ENCODE measurements around the gene AAGAB. TPM values are rescaled to one million over a fixed set of nuclear protein-coding genes. Genes with fewer than 3 reads are reported as not detected.

The AAGAB gene
- total RNA-seq, 1 donor from 2014 or later, result 20.9 TPM

DNA sequence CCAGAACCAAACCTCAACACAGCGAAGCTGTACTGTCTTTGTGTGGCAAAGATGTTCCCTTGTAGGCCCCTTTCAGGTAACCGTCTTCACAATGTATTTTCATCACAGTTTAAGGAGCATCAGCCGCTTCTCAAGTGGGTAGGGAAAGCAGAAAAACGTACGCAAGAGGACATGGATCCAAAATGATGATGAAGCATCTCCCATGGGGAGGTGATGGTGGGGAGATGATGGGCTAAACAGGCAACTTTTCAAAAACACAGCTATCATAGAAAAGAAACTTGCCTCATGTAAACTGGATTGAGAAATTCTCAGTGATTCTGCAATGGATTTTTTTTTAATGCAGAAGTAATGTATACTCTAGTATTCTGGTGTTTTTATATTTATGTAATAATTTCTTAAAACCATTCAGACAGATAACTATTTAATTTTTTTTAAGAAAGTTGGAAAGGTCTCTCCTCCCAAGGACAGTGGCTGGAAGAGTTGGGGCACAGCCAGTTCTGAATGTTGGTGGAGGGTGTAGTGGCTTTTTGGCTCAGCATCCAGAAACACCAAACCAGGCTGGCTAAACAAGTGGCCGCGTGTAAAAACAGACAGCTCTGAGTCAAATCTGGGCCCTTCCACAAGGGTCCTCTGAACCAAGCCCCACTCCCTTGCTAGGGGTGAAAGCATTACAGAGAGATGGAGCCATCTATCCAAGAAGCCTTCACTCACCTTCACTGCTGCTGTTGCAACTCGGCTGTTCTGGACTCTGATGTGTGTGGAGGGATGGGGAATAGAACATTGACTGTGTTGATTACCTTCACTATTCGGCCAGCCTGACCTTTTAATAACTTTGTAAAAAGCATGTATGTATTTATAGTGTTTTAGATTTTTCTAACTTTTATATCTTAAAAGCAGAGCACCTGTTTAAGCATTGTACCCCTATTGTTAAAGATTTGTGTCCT is 60.0 kb downstream of the AAGAB start:
- intact Hi-C loops (cut with DNase I), result loop anchor here (5.0 kb wide), 1 partner anchor 58 kb away; the partner anchor contains the start of genes AAGAB and IQCH
- ATAC-seq (peak; percentile 18), DNase-seq (ENCODE audit: missing footprints) (peak; percentile 71)

DNA sequence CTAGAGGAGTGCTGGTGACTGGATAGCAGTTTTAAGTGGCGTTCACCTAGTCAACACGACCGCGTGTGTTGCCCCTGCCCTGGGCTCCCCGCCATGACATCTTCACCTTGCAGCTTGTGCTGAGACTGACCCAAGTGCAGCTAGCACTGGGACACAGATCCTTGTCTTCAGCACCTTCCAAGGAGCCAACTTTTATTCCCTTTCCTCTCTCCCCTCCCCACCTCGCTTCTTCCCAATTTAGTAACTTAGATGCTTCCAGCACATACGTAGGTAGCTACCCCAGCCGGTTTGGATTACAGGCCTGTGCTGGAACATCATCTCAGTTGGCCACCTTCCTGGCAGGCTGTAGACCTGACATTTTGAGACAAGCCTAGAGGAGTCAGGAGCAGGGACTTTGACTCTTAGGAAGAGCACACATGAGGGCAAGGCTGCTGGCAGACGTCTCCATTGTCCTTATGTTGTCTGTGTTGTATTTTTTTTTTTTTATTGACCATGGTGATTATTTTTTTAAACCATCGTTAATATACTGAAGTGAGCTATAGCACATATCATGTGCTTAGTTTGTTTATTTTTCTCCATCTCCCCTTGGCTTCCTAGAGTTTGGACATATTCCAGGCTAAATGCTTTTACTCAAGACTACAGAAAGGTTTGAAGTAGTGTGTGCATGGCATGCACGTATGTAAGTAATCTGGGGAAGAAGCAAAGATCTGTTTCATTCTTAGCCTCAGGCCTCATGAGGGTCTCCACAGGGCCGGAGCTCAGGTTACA is 61.1 kb downstream of the AAGAB start:
- no peak for DNase-seq (ENCODE audit: missing footprints)
- peak; percentile 7 for ATAC-seq
- intact Hi-C loops (cut with DNase I), result loop anchor here (5.0 kb wide), 1 partner anchor 59 kb away; the partner anchor contains the start of genes AAGAB and IQCH

DNA sequence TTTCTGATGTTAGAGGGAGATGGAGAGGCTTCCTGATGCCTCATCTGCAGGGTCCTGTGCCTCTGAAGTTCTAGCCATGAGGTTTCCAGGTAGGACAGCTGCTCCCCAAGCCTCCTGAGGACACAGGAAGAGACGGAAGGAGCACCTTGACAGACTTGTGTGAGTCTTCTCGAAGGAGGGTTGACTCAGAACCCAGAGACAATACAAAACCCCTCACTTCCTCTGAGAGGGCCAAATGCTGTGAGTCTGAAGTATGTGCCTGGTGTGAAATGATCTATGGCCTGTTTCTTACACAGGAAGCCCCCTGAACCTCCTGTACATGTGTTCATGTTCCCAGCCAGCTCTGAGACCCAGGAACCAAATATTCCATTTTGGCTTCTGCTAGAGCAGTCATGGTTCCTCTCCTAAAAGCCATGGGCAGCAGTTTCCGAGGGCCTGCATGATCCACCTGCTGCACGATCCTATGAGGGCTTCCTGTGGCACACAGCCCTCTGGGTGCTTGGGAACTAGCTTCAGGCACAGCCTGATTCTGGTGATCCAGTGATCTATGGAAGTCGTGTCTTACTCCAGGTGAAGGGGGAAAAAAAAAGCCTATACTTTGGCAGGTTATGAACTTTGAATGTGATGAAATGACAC is 62.2 kb downstream of the AAGAB start:
- ATAC-seq (no peak), DNase-seq (ENCODE audit: missing footprints) (no peak)
- intact Hi-C loops (cut with DNase I), result loop anchor here (5.0 kb wide), 1 partner anchor 60 kb away; the partner anchor contains the start of genes AAGAB and IQCH

DNA sequence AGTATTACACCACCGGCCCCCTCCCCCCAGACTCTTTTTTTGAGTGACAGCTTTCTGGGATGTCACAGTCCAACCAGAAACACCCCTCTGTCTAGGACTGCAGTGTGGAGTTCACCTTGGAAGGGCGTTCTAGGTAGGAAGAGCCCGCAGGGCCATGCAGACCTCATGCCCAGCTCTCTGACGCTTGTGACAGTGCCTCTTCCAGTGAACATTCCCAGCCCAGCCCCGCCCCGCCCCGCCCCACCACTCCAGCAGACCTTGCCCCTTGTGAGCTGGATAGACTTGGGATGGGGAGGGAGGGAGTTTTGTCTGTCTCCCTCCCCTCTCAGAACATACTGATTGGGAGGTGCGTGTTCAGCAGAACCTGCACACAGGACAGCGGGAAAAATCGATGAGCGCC is 63.6 kb downstream of the AAGAB start:
- DNase-seq (ENCODE audit: missing footprints), result no peak
- intact Hi-C loops (cut with DNase I), result loop anchor here (5.0 kb wide), 1 partner anchor 61 kb away; the partner anchor contains the start of genes AAGAB and IQCH
- ATAC-seq, result no peak

DNA sequence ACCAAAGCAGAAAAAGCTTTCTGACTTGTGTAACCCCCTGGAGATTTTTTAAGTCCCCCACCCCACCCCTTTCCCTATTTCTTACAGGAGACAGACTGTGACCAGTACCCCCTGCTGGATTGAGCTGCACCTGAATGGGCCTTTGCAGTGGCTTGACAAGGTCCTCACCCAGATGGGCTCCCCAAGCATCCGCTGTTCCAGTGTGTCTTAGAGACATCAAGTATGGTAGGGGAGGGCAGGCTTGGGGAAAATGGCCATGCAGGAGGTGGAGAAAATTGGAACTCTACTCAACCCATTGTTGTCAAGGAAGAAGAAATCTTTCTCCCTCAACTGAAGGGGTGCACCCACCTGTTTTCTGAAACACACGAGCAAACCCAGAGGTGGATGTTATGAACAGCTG is 64.1 kb downstream of the AAGAB start:
- intact Hi-C loops (cut with DNase I), result loop anchor here (5.0 kb wide), 1 partner anchor 62 kb away; the partner anchor contains the start of genes AAGAB and IQCH
- ATAC-seq, result no peak
- DNase-seq (ENCODE audit: missing footprints), result no peak

DNA sequence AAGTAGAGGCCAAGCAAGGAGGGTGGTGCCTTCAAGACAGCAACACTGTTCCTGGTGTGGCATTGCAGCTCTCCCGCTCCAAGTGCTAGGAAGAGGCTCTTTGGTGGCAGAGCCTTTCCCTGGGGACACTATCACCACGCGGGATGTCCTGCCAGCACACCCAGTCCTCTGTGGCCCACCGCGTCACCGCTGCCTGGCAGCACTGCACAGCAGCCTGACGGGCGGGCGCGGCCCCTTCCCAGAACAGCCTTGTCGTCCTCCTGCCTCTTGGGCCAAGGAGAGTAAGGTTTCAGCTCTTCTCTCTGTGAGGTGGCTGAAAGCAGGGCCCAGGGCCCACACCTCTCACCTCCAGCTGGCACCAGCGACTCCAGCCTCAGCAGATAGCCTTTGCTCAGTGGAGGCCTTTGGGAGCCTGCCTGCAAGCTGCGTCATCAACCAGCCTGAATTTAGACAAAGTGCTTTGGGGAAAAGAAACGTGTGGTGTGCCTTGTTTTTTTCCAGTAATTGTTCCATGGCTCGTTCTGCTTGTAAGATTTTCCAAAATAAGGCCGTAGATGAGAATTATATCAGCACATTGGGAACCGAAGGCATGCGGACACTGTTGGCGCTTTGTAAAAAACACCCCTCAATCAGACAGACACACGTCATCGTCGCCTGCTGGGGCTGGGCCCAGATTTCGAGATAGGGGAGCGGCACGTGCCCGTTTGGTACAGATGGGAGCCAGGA is 65.0 kb downstream of the AAGAB start:
- DNase-seq (ENCODE audit: missing footprints) (peak; percentile 94), ATAC-seq (peak; percentile 80)
- intact Hi-C loops (cut with DNase I), result loop anchor here (2.0 to 5.0 kb wide), 2 partner anchors 63 to 123 kb away; partner anchors contain the start of genes AAGAB and IQCH

DNA sequence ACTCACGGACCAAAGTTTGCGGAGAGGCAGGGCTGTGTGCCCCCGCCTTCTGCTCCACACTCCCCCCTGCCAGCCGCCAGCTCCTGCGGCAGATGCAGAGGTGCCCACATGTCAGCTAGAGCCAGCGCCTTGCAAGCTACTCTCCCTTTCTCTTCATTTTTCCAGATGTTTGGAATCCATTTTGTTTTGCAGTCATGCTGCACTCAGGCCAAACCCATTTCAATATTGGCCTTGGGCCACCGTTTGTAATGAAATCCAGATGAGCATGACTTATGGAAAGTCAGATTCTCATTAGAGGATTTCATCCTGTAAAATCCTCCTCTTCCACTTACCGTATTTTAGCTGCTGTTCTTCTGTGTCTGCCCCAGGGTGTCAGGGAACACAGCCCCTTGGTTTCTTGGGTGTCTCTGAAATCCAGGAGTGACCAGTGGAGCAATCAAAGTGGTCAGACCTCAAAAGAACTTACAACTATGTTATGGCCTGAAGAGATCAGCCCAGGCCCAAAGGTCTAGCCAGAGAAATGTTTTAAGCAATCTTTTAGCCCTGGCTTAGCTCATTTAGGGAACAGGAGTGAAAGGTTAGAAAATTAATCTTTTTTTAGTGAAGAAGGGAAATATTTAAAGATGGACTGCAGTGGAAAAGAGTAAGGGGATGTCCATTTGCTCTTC is 65.8 kb downstream of the AAGAB start:
- ATAC-seq, result peak; percentile 4
- no peak for DNase-seq (ENCODE audit: missing footprints)
- intact Hi-C loops (cut with DNase I), result loop anchor here (2.0 kb wide), 1 partner anchor 122 kb away; no protein-coding TSS in a partner anchor

DNA sequence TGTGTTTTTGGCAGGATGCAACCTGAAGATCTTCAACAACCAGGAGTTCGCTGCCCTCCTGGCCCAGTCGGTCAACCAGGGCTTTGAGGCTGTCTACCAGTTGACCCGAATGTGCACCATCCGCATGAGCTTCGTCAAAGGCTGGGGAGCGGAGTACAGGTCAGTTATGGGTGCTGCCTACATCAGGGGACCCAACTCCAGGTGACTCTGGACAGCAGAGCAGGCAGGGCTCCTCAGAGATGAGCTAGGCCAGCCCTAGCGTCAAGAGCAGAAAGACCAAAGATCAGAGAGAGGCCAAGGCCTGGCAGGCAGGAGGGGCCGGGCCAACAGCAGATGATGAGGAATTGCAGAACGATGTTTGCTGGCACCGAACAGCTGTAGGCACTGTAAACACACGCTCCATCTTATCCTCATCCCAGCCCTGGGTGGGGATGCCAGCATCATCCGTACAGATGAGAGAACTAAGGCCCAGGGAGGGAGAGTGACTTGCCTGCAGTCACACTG is 67.1 kb downstream of the AAGAB start:
- ATAC-seq (no peak), DNase-seq (ENCODE audit: missing footprints) (no peak)
- intact Hi-C loops (cut with DNase I), result no loop called here

DNA sequence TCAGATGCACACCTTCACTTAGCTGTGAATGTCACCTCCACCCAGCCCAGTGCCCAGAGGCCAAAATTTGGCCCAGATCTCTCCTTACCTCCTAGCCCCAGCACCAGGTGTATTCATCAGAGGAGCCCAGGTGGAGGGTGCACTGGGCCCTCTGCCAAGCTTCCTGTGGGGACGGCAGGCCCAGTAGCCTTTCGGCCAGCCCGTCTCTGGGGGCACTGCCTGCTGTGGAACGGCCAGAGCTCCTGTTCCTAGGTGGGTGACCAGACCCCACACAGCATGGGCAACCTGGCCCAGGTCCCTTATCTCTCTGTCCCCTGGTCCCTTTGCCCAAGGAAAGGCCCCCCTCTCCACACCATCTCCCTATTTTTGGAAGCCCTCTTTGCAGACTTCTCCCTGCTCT is 67.8 kb downstream of the AAGAB start:
- ATAC-seq, result no peak
- DNase-seq (ENCODE audit: missing footprints), result no peak
- intact Hi-C loops (cut with DNase I), result no loop called here

DNA sequence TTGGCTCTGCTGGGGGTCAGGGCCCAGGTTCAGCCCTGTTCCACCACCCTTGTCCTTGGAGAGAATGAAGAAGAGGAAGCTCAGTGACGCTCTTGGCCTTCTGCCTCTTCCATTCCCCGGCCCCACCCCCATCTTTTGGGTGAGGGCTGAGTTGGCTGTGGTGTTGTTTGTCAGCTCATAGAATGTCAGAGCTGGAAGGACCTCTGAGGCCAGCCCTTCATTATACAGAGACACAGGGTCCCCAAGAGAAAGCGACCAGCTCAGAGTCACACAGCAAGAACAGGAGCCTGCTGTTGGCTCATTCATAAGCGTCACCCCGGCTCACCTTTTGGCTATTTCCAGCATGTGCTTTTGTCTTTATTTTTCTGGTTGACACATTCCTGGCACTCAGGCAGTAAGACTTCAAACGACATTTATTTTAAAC is 68.2 kb downstream of the AAGAB start:
- ATAC-seq (peak; percentile 62), DNase-seq (ENCODE audit: missing footprints) (peak; percentile 83)
- intact Hi-C loops (cut with DNase I), result no loop called here

DNA sequence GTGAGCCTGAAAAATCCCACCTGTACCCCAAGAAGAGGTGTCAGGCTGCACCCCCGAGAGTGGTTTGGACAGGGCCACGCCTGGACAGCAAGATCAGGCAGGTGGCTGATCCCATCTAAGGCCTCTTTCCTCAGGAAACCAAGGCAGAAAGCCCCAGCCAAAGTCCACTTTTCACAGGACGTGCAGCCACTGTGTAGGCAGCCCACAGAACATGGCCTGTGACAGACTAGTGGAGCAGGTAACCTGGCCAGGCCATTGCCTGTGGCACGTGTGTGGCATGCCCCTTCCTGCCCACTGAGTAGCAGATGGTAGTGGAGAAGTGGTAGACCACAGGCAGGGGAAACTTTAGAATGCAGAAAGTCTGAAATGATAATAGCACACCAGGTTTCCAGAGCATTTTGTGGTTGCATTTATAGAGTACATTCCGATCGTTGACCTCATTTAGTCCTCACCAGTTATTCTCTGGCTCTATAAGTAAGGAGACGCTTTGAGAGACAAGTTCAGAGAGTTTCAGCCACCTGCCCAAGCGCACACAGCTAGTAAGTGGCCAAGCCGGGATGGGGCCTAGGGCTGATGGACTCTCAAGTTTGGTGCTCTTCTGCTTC is 68.7 kb downstream of the AAGAB start:
- intact Hi-C loops (cut with DNase I), result no loop called here
- ATAC-seq (no peak), DNase-seq (ENCODE audit: missing footprints) (no peak)

DNA sequence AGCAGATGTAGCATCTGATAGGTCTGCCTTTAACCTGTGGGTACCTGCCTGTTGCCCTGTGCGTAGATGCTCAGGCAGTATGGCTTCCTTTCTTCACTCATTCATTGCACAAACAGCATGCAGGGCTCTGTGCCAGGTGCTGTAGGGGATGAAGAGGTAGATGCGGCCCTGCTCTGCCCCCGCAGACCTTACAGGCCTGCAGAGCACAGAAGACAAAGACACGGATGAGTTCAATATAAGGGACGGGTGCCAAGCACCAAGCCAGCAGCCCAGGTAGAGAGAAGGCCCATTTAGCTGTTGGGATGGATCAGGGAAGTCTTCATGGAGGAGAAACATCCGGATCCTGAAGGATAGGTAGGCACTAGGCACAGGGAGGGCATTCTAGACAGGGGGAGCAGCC is 69.4 kb downstream of the AAGAB start:
- intact Hi-C loops (cut with DNase I), result no loop called here
- no peak for ATAC-seq
- no peak for DNase-seq (ENCODE audit: missing footprints)

DNA sequence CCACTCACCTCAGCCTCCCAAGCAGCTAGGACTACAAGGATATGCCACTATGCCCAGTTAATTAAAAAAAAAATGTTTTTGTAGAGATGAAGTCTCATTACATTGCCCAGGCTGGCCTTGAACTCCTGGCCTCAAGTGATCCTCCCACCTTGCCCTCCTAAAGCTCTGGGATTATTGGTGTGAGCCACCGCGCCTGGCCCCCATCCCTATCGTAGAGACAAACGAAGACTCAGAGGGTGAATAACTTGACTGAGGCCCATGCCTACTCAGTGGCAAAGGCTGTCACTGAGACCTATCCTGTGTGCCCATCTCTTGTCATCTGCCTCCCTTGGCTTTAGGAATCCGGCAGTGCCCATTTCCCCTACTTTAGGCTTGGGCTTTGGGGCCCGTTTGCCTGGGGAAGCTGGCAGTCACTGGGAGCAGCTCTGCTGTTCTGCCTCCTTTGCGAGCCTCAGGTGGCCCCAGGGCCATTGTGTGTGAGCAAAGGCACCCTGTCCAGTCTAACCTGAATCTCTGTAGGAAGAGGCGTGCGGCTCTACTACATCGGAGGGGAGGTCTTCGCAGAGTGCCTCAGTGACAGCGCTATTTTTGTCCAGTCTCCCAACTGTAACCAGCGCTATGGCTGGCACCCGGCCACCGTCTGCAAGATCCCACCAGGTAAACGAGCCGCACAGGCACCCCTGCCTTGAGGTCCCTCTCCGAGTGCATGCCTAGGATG is 70.1 kb downstream of the AAGAB start:
- intact Hi-C loops (cut with DNase I), result loop anchor here (5.0 kb wide), 1 partner anchor 62 kb away; no protein-coding TSS in a partner anchor
- DNase-seq (ENCODE audit: missing footprints), result no peak
- ATAC-seq, result no peak

DNA sequence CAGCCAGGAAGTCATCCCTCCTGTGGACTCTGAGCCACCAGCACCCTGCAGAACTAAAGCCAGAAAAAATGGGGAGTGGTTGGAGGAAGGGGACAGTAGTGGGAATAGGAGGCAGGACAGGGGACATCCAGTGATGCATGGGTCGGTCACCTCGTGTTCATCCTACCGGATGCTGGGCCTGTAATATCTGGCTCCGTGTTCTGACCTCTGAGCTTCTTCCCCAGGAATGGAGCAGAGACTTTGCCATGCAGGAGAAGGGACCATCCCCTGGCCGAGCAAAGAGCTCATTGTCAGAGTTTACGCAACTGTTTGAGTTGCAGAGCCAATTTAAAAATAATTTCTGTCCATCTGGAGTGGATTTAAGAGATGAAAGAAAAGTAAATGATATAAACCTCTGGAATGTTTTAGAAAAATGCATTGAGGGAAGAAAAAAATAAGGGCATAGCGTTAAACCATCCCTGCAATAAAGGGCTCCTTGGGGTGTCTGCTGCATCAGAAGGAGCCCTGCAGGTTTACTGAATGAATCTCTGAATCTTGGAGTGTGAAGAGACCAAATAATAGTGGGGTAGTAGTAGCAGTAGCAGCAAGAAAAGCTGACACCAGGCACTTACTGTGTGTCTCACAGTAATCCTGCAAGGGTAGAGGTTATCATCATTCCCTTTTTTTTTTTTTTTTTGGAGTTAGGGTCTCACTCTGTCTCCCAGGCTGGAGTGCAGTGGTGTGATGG is 70.9 kb downstream of the AAGAB start:
- DNase-seq (ENCODE audit: missing footprints) (no peak), ATAC-seq (peak; percentile 20)
- intact Hi-C loops (cut with DNase I), result loop anchor here (5.0 kb wide), 1 partner anchor 61 kb away; no protein-coding TSS in a partner anchor

DNA sequence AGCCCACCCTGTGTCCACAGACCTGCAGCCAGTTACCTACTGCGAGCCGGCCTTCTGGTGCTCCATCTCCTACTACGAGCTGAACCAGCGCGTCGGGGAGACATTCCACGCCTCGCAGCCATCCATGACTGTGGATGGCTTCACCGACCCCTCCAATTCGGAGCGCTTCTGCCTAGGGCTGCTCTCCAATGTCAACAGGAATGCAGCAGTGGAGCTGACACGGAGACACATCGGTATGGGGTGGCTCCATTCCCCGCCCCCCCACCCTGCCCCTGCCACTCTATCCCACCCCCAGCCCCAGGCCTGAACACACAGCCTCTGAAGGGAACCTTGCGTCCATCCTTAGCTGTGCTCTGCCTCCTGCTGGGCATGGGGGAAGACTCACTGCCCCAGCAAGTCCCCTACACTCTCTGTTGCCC is 73.2 kb downstream of the AAGAB start:
- intact Hi-C loops (cut with DNase I), result loop anchor here (5.0 kb wide), 1 partner anchor 59 kb away; no protein-coding TSS in a partner anchor
- no peak for DNase-seq (ENCODE audit: missing footprints)
- ATAC-seq, result no peak

Measured in Right ventricle myocardium inferior (tissue), 1 donor.